DMS 273 (cell line): Measurements from ENCODE around the gene PPP3R1.
"Not testable (repeated sequence)": the region's sequence is repeated elsewhere in the genome, so short reads cannot be mapped to it uniquely, and the experiment has no call there.

Source experiments
- DNase-seq: peaks from one replicate; lab custom pipeline; 2025; ENCODE audit not compliant: unreplicated experiment; lab: John Stamatoyannopoulos, UW

PPP3R1 gene

GRCh38 chr2:68189991-68190784, 62.1 kb downstream of the PPP3R1 start:
- no peak for DNase-seq

DNA sequence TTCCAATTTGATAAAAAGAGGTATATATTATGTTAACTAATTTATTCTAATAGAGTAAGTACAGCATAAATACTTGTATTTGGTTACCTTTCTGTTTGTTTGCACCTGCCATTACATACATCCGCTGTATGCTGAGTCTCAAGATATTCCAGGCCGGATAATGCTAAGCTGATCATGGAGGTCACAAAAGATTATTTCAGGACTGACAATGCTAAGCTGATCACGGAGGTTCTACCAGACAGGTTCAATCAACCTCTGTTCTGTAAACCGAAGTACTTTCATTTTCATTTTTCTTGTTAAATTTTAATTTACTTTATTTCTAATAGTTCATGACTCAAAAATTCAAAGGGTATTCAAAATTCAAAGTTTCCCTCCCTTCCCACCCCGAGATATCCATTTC, 63.5 kb downstream of the PPP3R1 start:
- no peak for DNase-seq

GRCh38 chr2:68187329-68187728, 65.0 kb downstream of the PPP3R1 start:
- no peak for DNase-seq

- DNase-seq: peak; percentile 77
These were observed 66.7 kb downstream of the PPP3R1 start for GRCh38 chr2:68185541-68186164.

- DNase-seq: no peak
These were observed 69.4 kb downstream of the PPP3R1 start for GRCh38 chr2:68182902-68183301.

- DNase-seq: no peak
These were observed 73.2 kb downstream of the PPP3R1 start for GRCh38 chr2:68178954-68179627.

GRCh38 chr2:68178432-68178831, 73.9 kb downstream of the PPP3R1 start:
- DNase-seq: no peak

DNA sequence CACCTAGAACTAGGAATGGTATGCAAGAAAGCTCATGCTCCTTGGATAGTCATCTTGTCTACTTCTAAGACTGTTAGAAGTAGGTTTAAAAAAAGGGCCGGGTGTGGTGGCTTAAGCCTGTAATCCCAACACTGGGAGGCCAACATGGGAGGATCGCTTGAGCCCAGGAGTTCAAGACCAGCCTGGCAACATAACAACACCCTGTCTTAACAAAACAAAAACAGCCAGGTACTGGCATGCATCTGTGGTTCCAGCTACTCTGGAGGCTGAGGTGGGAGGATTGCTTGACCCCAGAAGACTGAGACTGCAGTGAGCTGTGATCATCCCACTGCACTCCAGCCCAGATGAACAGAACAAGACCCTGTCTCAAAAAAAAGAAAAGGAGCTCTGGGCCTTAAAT, 74.8 kb downstream of the PPP3R1 start:
- DNase-seq: no peak

DNA sequence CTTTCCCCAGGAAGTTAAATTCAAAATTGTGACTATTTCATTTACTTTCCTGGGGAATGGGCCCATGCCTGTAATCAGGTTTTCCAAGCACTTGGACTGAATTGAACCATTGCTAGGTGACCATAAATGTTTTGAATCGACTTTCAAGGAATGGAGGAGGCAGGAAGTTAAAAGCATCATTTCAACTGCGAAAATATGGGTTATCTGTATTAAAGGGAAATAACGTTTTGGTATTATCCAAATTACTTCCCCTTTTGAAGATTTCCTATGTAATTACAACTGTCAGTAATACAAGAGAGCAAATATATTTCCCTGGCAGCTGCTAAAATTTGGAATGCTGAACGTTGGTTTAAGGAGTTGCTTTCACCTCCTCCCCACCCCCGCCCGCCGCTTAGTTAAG, 75.7 kb downstream of the PPP3R1 start:
- no peak for DNase-seq

DNA sequence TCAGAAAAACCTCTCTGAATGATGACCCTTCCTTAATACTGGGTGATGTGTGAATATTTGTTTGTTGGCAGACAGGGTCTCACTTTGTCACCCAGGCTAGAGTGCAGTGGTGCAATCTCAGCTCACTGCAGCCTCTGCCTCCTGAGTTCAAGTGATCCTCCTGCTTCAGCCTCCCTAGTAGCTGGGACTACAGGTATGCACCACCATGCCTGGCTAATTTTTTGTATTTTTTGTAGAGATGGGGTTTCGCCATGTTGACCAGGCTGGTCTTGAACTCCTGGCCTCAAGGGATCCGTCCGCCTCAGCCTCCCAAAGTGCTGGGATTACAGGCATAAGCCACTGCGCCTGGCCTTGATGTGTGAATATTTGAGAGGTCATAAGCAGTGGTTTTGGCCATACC, 77.1 kb downstream of the PPP3R1 start:
- DNase-seq: not testable (repeated sequence)

- DNase-seq: no peak
These were observed 79.2 kb downstream of the PPP3R1 start for GRCh38 chr2:68172990-68173700.

DNA sequence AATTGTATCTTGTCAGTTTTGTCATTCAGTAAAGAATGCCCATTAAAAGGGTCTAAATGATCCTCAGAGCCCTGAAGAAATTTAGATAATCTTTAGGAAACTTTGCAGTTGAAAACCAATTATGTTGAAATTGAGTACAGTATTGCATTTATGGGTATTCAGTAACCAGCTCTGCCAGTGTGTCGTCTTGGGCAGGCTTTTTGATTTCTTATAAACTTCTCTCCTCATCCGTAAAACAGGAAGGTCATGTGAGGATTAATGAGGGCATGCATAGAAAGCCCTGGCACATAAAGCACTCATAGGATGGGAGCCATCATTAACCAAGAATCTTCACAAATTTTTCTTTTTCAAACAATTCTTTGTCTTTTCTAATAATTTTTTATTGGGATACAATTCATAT, 79.8 kb downstream of the PPP3R1 start:
- DNase-seq: no peak

DNA sequence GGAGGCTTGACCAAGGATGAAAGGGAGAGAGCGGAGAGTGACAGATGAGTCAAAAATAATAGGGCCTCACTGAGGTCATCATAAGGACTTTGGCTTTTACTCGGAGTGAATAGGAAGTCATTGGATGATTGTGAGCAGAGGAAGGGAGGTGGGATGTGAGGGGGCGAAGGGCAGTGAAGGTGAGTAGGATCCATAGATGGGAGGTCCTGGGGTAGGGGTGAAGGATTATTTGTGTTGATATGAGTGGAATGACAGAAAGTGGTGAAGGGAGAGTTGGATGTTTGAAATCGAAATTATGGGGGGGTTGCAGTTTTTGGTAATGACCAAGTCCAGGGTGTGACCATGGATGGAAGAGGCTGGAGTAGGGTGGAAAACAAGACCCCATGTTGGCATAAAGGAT, 80.6 kb downstream of the PPP3R1 start:
- no peak for DNase-seq

DNA sequence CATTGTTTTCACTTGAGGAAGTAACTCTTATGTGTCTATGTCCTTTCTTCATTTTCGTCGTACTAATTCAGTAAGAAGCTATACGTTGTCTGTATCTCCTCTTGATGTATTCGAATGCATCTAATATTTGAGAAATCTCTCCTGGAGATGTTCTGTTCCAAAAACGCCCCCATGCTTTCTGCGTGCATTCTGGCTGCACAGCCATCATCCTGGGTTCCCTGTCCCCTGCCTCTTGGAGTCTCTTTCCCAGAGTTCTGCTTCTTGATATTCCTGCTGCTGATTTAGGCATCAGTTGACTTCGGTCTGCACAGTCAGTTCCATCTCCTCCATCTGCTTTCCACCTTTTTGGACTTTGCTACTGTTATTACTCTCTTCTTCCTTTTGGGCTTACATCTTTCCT, 81.2 kb downstream of the PPP3R1 start:
- no peak for DNase-seq

GRCh38 chr2:68169308-68169707, 83.0 kb downstream of the PPP3R1 start:
- peak; percentile 21 for DNase-seq

GRCh38 chr2:68167186-68167585, 85.1 kb downstream of the PPP3R1 start:
- no peak for DNase-seq

DNA sequence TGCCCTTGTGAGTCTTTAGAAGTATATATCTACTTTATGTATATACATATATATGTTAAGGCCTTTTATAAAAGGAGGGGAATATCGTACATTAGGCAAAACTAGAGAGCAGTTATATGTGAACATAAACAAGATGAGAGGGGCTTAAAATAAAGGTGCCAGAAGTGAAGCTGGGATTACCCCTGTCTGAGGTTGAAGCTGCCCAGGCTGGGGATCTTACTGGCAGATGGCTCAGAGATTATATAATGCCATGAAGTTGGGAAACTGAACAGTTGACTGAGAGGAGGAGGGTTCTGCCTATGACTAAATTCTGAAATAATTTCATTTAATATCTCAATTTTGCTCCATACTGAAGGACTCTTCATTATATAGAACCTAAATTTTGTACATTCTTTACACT, 88.7 kb downstream of the PPP3R1 start:
- DNase-seq: no peak

DNA sequence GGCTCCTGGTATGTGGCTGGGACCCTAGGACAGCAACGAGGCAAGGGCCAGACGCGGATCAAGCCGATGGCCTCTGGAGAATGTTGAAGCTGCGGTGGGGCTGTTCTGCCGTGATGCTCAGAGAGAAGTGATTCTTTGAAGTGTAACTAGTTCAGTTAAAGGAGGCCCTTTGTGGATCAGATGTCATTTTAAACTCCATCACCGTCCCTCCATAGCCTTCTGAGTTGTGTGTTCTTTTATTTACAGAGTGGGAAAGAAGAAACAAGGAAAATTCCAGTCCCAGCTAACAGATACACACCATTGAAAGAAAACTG, 94.2 kb downstream of the PPP3R1 start:
- DNase-seq: no peak

GRCh38 chr2:68157402-68158133, 94.8 kb downstream of the PPP3R1 start, which contains the start of gene PNO1:
Gene PNO1 (plus strand): TSS chr2:68157888. CDS start chr2:68157935, 47 bp downstream.
- peak; percentile 98 for DNase-seq

GRCh38 chr2:68157002-68157401, 95.3 kb downstream of the PPP3R1 start:
- DNase-seq: no peak

DNA sequence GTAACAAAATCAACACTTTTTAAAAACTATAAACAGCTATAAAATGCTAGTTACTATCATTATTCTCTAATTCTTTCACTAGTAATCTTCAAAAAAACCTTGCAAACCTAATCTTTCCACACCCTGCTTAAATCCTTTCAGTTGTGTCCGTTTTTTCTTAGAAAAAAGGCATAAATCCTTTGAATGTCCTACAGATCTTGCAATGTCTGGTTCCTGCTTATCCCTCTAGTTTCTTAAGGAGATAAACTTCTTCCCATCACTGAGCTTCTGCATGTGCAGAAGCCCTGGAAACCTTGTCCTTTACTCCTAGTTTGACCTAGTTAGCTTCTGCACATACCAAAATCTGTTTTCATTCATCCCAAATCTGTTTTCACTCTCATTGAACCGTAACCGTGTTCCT, 95.9 kb downstream of the PPP3R1 start:
- no peak for DNase-seq
